K562 (cell line): Measurements from ENCODE around the gene COL5A1. TPM values are rescaled to one million over a fixed set of nuclear protein-coding genes. Genes with fewer than 3 reads are reported as not detected.

Experiments used
- ATAC-seq: fragments of 200-7000 bp; cut with Tn5 transposase; 3 replicates; pipeline ENCODE4 v1.9.1; 2020; ENCODE audit warnings: moderate library complexity
- BruUV-seq: library from RNA; stranded (reverse); fragments of 400-500 nt; replicated peaks from 2 replicates; lab custom pipeline; 2021; lab: Mats Ljungman, UMichigan
- CTCF ChIA-PET: fragments of 300-600 bp; formaldehyde crosslinking; extraction: SDS; loops from one replicate; lab custom pipeline; 2021; ENCODE audit warnings: low intra/inter-chr PET ratio; lab: Yijun Ruan, JAX
- POLR2A ChIA-PET: fragments of 300-600, 350-650 bp; sonication (Branson Sonifier 250); formaldehyde crosslinking; extraction: SDS; loops from one replicate; lab custom pipeline; 2021; ENCODE audit warnings: antibody characterized with exemption, inconsistent platforms; lab: Yijun Ruan, JAX
- DNase-seq, 4 experiments: peaks; one replicate each; pipeline versions ENCODE4 v3.0.0 to v3.0.0-alpha.2; 2011 to 2018; ENCODE audit warnings: low spot score in 3 of 4, mixed read lengths in 3 of 4; ENCODE audit errors: extremely low read depth in 1 of 4
- FAIRE-seq: peaks from 2 replicates; lab custom pipeline; 2011; peaks lifted over from hg19 to GRCh38; lab: Jason Lieb, UNC
- H2AFZ ChIP-seq: 2 replicates; pipeline ENCODE4 v1.6.0; 2011; ENCODE audit warnings: low read depth, low read length, control low read depth, inconsistent platforms
- H3K27ac ChIP-seq: fragments of 200-600 bp; 3 replicates; pipeline ENCODE4 v1.8.0; 2011; ENCODE audit warnings: low read depth, mild to moderate bottlenecking, control low read depth, inconsistent platforms, low read length, moderate library complexity, mixed read lengths; ENCODE audit errors: extremely low read depth
- H3K27me3 ChIP-seq, 2 experiments: fragments of 300-600 bp in 1 of 2; 2 replicates in 1 of 2; 3 replicates in 1 of 2; pipeline versions ENCODE4 v1.6.0 to v1.8.0; 2011; ENCODE audit warnings: inconsistent platforms in 2 of 2, low read length in 2 of 2, mild to moderate bottlenecking in 1 of 2, mixed read lengths in 1 of 2, moderate library complexity in 1 of 2; ENCODE audit not compliant: control insufficient read depth in 2 of 2, insufficient read depth in 2 of 2
- H3K36me3 ChIP-seq: fragments of 300-600 bp; 3 replicates; pipeline ENCODE4 v1.8.0; 2011; ENCODE audit warnings: mild to moderate bottlenecking, low read length, inconsistent platforms; ENCODE audit not compliant: control insufficient read depth, insufficient read depth
- H3K4me1 ChIP-seq, 2 experiments: fragments of 200-600 bp in 1 of 2; replicated peaks in 1 of 2; 2 replicates in 1 of 2; 3 replicates in 1 of 2; pipeline versions ENCODE4 v1.5.1 to v1.8.0; 2011; ENCODE audit warnings: inconsistent platforms in 2 of 2, low read length in 2 of 2, mild to moderate bottlenecking in 1 of 2, mixed read lengths in 1 of 2, moderate library complexity in 1 of 2; ENCODE audit not compliant: control insufficient read depth in 2 of 2, insufficient read depth in 2 of 2
- H3K4me2 ChIP-seq: 2 replicates; pipeline ENCODE4 v1.6.1; 2011; ENCODE audit warnings: low read length, control low read depth, inconsistent platforms, mixed read lengths; ENCODE audit not compliant: insufficient read depth
- H3K4me3 ChIP-seq: fragments of 200-600 bp; sonication (generic), shearing (Covaris generic); 2 replicates; pipeline ENCODE4 v1.5.1; 2016; ENCODE audit warnings: control low read depth, inconsistent platforms
- H3K79me2 ChIP-seq: fragments of 200-600 bp; 3 replicates; pipeline ENCODE4 v1.8.0; 2011; ENCODE audit warnings: low read length, inconsistent platforms; ENCODE audit not compliant: control insufficient read depth, insufficient read depth
- H3K9ac ChIP-seq, 2 experiments: 2 replicates each; pipeline versions ENCODE4 v1.6.0 to v1.6.1; 2011; ENCODE audit warnings: low read depth in 2 of 2, low read length in 2 of 2, control low read depth in 1 of 2, inconsistent platforms in 1 of 2, mild to moderate bottlenecking in 1 of 2, mixed read lengths in 1 of 2; ENCODE audit not compliant: insufficient read depth in 1 of 2
- H3K9me1 ChIP-seq: one replicate; pipeline ENCODE4 v1.6.0; 2011; ENCODE audit warnings: inconsistent platforms, mild to moderate bottlenecking, low read length, moderate library complexity; ENCODE audit not compliant: control insufficient read depth, insufficient read depth
- H3K9me3 ChIP-seq: replicated peaks from 2 replicates; pipeline ENCODE4 v1.5.1; 2011; ENCODE audit warnings: low read depth, low read length, inconsistent platforms; ENCODE audit not compliant: control insufficient read depth, insufficient read depth
- H4K20me1 ChIP-seq: replicated peaks from 2 replicates; pipeline ENCODE4 v1.6.1; 2011; ENCODE audit warnings: low read length, inconsistent platforms, mixed read lengths; ENCODE audit not compliant: control insufficient read depth, insufficient read depth
- ARID3A ChIP-seq: IDR thresholded peaks from 2 replicates; pipeline ENCODE4 v1.6.1; 2012; ENCODE audit warnings: low read depth, low read length, improper control_type of control experiment, borderline replicate concordance
- ATF1 ChIP-seq, 2 experiments: fragments of 450-650 bp in 1 of 2; IDR thresholded peaks; 2 replicates each; pipeline ENCODE4 v1.6.1; 2016; ENCODE audit warnings: missing compliant biosample characterization in 1 of 2, missing genetic modification characterization in 1 of 2
- CEBPB ChIP-seq: fragments of 450-650 bp; IDR thresholded peaks from 2 replicates; pipeline ENCODE4 v1.6.1; 2016; ENCODE audit warnings: missing genetic modification characterization, missing compliant biosample characterization
- CHAMP1 ChIP-seq: fragments of 450-650 bp; IDR thresholded peaks from 2 replicates; pipeline ENCODE4 v1.6.1; 2016; ENCODE audit warnings: mild to moderate bottlenecking
- CHD2 ChIP-seq: IDR thresholded peaks from 2 replicates; pipeline ENCODE4 v1.6.1; 2011; ENCODE audit warnings: low read depth, low read length
- ETV6 ChIP-seq, 3 experiments: fragments of 150-350 bp in 1 of 3; sonication (generic) in 1 of 3; formaldehyde crosslinking in 1 of 3; IDR thresholded peaks; 2 replicates each; pipeline versions ENCODE4 v1.6.1 to v1.8.0; 2014 to 2022; ENCODE audit warnings: borderline replicate concordance in 2 of 3, low read depth in 2 of 3, antibody characterized with exemption in 1 of 3, low read length in 1 of 3, mild to moderate bottlenecking in 1 of 3, missing genetic modification reagents in 1 of 3
- GATAD2B ChIP-seq: fragments of 450-650 bp; IDR thresholded peaks from 2 replicates; pipeline ENCODE4 v1.6.1; 2017; ENCODE audit warnings: mild to moderate bottlenecking, borderline replicate concordance
- HSF4 ChIP-seq: fragments of 250-450 bp; sonication (Bioruptor Pico); IDR thresholded peaks from 2 replicates; pipeline ENCODE4 v2.1.2; 2022; ENCODE audit warnings: mild to moderate bottlenecking, moderate library complexity, borderline replicate concordance
- ID3 ChIP-seq, 2 experiments: fragments of 250-450 bp in 1 of 2; fragments of 450-650 bp in 1 of 2; sonication (Bioruptor Pico) in 1 of 2; IDR thresholded peaks; 2 replicates each; pipeline versions ENCODE4 v1.6.1 to v1.8.0; 2016 to 2021; ENCODE audit warnings: mild to moderate bottlenecking in 2 of 2, moderate library complexity in 2 of 2, missing compliant biosample characterization in 1 of 2, missing genetic modification characterization in 1 of 2
- PHB2 ChIP-seq: fragments of 450-650 bp; IDR thresholded peaks from 2 replicates; pipeline ENCODE4 v1.6.1; 2017; ENCODE audit warnings: low read depth
- ZNF184 ChIP-seq: sonication (generic); formaldehyde crosslinking; IDR thresholded peaks from 2 replicates; pipeline ENCODE4 v1.5.0; 2020; ENCODE audit warnings: missing genetic modification reagents
- ZNF347 ChIP-seq: fragments of 450-650 bp; formaldehyde crosslinking; IDR thresholded peaks from 2 replicates; pipeline ENCODE4 v1.4.0; 2020; ENCODE audit warnings: low read depth, mild to moderate bottlenecking, moderate library complexity
- ZNF639 ChIP-seq, 2 experiments: fragments of 200-800 bp in 1 of 2; sonication (Bioruptor generic) in 1 of 2; sonication (generic) in 1 of 2; formaldehyde crosslinking in 1 of 2; IDR thresholded peaks in 1 of 2; conservative IDR thresholded peaks in 1 of 2; 2 replicates each; pipeline versions ENCODE4 v1.5.0 to v1.6.1; 2016 to 2020; ENCODE audit warnings: missing compliant biosample characterization in 1 of 2, missing genetic modification characterization in 1 of 2, missing genetic modification reagents in 1 of 2
- ZNF79 ChIP-seq: fragments of 250-450 bp; sonication (Bioruptor Pico); IDR thresholded peaks from 2 replicates; pipeline ENCODE4 v1.4.0; 2020; ENCODE audit warnings: low read depth, mild to moderate bottlenecking, moderate library complexity
- WGBS: fragments of 100-300 bp; shearing (Covaris generic); methylation state at CpG from one replicate; pipeline ENCODE4 v1.1.6; 2016; ENCODE audit warnings: low coverage, mixed read lengths; ENCODE audit not compliant: insufficient coverage; ENCODE audit errors: missing lambda C conversion rate; 5-methylcytosine and 5-hydroxymethylcytosine counted together
- in situ Hi-C: fragments of 300-500 bp; cut with MboI; formaldehyde crosslinking; loops from 4 replicates; pipeline ENCODE4 v1.15.0; 2018; ENCODE audit warnings: inconsistent platforms, mixed read lengths
- intact Hi-C: fragments of 100-400 bp; cut with micrococcal nuclease; formaldehyde crosslinking; loops from 2 replicates; pipeline ENCODE4 v1.14.2; 2022
- polyA plus RNA-seq, 8 experiments: library from polyadenylated mRNA; depleted of rRNA in 4 of 8; stranded (reverse) in 5 of 8; unstranded in 3 of 8; fragments of >200 nt; fragmentation: Nextera tagmentation in 2 of 8; fragmentation: Illumina TruSeq in 1 of 8; extraction: Ambion mirVana in 2 of 8; extraction: Trizol in 1 of 8; gene quantifications; 2 replicates each; pipeline versions ENCODE4 v1.2.1 to v1.2.3, GENCODE V29; 2011 to 2014; ENCODE audit warnings: inconsistent platforms in 1 of 8, missing spikeins in 1 of 8
- total RNA-seq, 7 experiments: library from RNA; depleted of rRNA in 6 of 7; stranded (reverse); fragments of >200 nt in 6 of 7; fragmentation: Illumina TruSeq in 2 of 7; extraction: Trizol in 2 of 7; gene quantifications; 2 replicates each; pipeline versions ENCODE4 v1.2.1 to v1.2.3, GENCODE V29; 2011 to 2021; ENCODE audit warnings: low replicate concordance in 1 of 7

The COL5A1 gene
- total and polyA plus RNA-seq, 9 of the 15 experiments (the other 6 are each of a cell fraction or from before 2014, with no cell fraction given), result under 0.01 to 0.13 (median 0.04) TPM; not detected in 6

- intact Hi-C loops (no loop called here), in situ Hi-C loops (no loop called here)
- FAIRE-seq (no peak), DNase-seq (no peak), ATAC-seq (no peak)
- Histone ChIP-seq H3K9ac (no peak overlapping the region), H3K9me1 (no peaks in the 10 kb centered on the region), H3K27me3 (peaks cover 0 to 9% of the 10 kb centered on the region in 2 experiments; a peak in 1 of 5 replicates), H3K27ac (no peak overlapping the region), H3K4me2 (no peak overlapping the region), H3K36me3 (no peaks in the 10 kb centered on the region), H4K20me1 (0 out of 2 replicates have a peak, but pooled peaks cover 3% of the 10 kb centered on the region), H3K4me3 (no peak overlapping the region), H2AFZ (no peak overlapping the region), H3K79me2 (no peaks in the 10 kb centered on the region), H3K4me1 (no peaks in the 10 kb centered on the region), H3K9me3 (no peaks in the 10 kb centered on the region)
- TF ChIP-seq ZNF79, result no peak
- TF ChIP-seq ID3 (CRISPR knock-in tag; IDR thresholded peaks at IDR 0.05), result no peak
- TF ChIP-seq ID3 (tag; IDR thresholded peaks at IDR 0.05), result no peak
- TF ChIP-seq HSF4 (CRISPR knock-in tag), result no peak
- TF ChIP-seq ARID3A, result no peak
- TF ChIP-seq CHAMP1, result no peak
- TF ChIP-seq ATF1 (CRISPR knock-in tag; IDR thresholded peaks at IDR 0.05), result no peak
- no peak for TF ChIP-seq ATF1 (tag; IDR thresholded peaks at IDR 0.05)
- no peak for TF ChIP-seq ZNF639 (CRISPR knock-in tag; conservative IDR thresholded peaks at IDR 0.05 in 1 of 2, IDR thresholded peaks at IDR 0.05 in 1 of 2)
- no peak for TF ChIP-seq ZNF184 (CRISPR knock-in tag)
- TF ChIP-seq ZNF347, result no peak
- no peak for TF ChIP-seq ETV6 (IDR thresholded peaks at IDR 0.05; ENCODE audit: borderline replicate concordance in 1 of 2, low read depth in 2 of 2, low read length in 1 of 2)
- TF ChIP-seq ETV6 (CRISPR knock-in tag; IDR thresholded peaks at IDR 0.05; ENCODE audit: borderline replicate concordance), result no peak
- no peak for TF ChIP-seq PHB2
- no peak for TF ChIP-seq CHD2
- no peak for TF ChIP-seq GATAD2B
- no peak for TF ChIP-seq CEBPB (tag)
- ChIA-PET CTCF (no interaction called here), POLR2A (no interaction called here)
- no TSS peak for BruUV-seq
- 0% methylated on average over 6 of the region's 6 CpGs for WGBS
These were observed 211.5 kb downstream of the COL5A1 start for GRCh38 chr9:134852906-134853654.
